ENCODE measurements around the gene SEL1L2. TPM values are rescaled to one million over a fixed set of nuclear protein-coding genes. Genes with fewer than 3 reads are reported as not detected.

SEL1L2 gene
- total RNA-seq, 1 experiment from 2014 or later = not detected

GRCh38 chr20:13800728-13801134 lies 189.7 kb downstream of the SEL1L2 start:
- no peak for TF ChIP-seq CTCF (IDR thresholded peaks at IDR 0.05; ENCODE audit: unreplicated experiment)
- H3K36me3 Mint-ChIP-seq (ENCODE audit: insufficient read depth, unreplicated experiment) = peaks cover 10% of the 10 kb centered on the region
- no peaks in the 10 kb centered on the region for H3K9me3 Mint-ChIP-seq (ENCODE audit: low read depth, unreplicated experiment)
- no peaks in the 10 kb centered on the region for H3K4me1 Mint-ChIP-seq (ENCODE audit: low read depth, unreplicated experiment)
- BruUV-seq (replicated peaks) = no TSS peak
- DNase-seq = no peak
- intact Hi-C loops (cut with micrococcal nuclease; ENCODE audit: unreplicated experiment) = no loop called here
- H3K27ac Mint-ChIP-seq (ENCODE audit: unreplicated experiment) = no peak overlapping the region
- no peaks in the 10 kb centered on the region for H3K27me3 Mint-ChIP-seq (ENCODE audit: unreplicated experiment)
- CTCF ChIA-PET = interaction anchor here (0.6 kb wide), 1 partner anchor 24 kb away, joined by 3 read pairs; no protein-coding TSS in a partner anchor
- no peak overlapping the region for H3K4me3 Mint-ChIP-seq (ENCODE audit: low read depth, unreplicated experiment)

- DNase-seq = no peak
- Mint-ChIP-seq H3K4me3 (ENCODE audit: low read depth, unreplicated experiment) (no peak overlapping the region), H3K36me3 (ENCODE audit: insufficient read depth, unreplicated experiment) (peaks cover 10% of the 10 kb centered on the region), H3K9me3 (ENCODE audit: low read depth, unreplicated experiment) (no peaks in the 10 kb centered on the region), H3K27ac (ENCODE audit: unreplicated experiment) (no peak overlapping the region), H3K27me3 (ENCODE audit: unreplicated experiment) (no peaks in the 10 kb centered on the region), H3K4me1 (ENCODE audit: low read depth, unreplicated experiment) (no peaks in the 10 kb centered on the region)
- no peak for TF ChIP-seq CTCF (IDR thresholded peaks at IDR 0.05; ENCODE audit: unreplicated experiment)
- BruUV-seq (replicated peaks) = no TSS peak
- CTCF ChIA-PET = interaction anchor here (0.5 kb wide), 1 partner anchor 790 kb away, joined by 3 read pairs; no protein-coding TSS in a partner anchor
- intact Hi-C loops (cut with micrococcal nuclease; ENCODE audit: unreplicated experiment) = no loop called here
Observed at GRCh38 chr20:13799974-13800373, 190.4 kb downstream of the SEL1L2 start.

Other genes starting within 250 kb of the SEL1L2 start
- 14.7 and 15.1 TPM in 2 replicates for gene ESF1, start 205.7 kb downstream of the SEL1L2 start, total RNA-seq (2022)
- 12.8 and 16.3 TPM in 2 replicates for gene NDUFAF5, start 205.6 kb downstream of the SEL1L2 start, total RNA-seq (2022)
- gene MACROD2, start 4.9 kb upstream of the SEL1L2 start, total RNA-seq (2022) = 28.1 and 29.4 TPM in 2 replicates

Measured in Calu3 (cell line).